ENCODE measurements around the gene OSBP.
A peak's percentile ranks its signal among the peaks of the same experiment; 100 is the strongest.

OSBP gene

GRCh38 chr11:59573216-59573615 is 42.4 kb downstream of the OSBP start:
- ChIA-PET POLR2A (ENCODE audit: low non-redundant PET) (no interaction called here), CTCF (no interaction called here)
- DNase-seq (ENCODE audit: low spot score): peak; percentile 34
- H3K27ac ChIP-seq: peak overlapping the region; percentile 67
- no peak for TF ChIP-seq CTCF (conservative IDR thresholded peaks at IDR 0.05; ENCODE audit: low read depth)

DNA sequence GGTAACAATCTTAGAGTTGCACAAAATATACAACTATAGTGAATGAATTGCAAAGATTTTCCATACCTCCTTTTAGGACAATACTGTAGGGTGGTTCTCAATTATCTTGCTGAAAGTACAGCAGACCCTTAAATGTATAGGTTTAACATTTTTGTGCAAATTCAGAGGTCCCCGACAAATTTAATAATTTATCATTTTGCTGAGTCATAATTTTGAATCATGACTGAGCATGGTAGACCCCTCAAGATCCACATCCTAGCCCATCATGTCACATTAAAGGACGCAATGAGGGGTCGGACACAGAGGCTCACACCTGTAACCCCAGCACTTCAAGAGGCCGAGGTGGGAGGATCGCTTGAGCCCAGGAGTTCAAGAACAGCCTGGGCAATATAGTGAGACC is 43.5 kb downstream of the OSBP start:
- ChIA-PET CTCF (no interaction called here), POLR2A (ENCODE audit: low non-redundant PET) (no interaction called here)
- no peak for DNase-seq (ENCODE audit: low spot score)
- H3K27ac ChIP-seq: no peak overlapping the region
- no peak for TF ChIP-seq CTCF (conservative IDR thresholded peaks at IDR 0.05; ENCODE audit: low read depth)

DNA sequence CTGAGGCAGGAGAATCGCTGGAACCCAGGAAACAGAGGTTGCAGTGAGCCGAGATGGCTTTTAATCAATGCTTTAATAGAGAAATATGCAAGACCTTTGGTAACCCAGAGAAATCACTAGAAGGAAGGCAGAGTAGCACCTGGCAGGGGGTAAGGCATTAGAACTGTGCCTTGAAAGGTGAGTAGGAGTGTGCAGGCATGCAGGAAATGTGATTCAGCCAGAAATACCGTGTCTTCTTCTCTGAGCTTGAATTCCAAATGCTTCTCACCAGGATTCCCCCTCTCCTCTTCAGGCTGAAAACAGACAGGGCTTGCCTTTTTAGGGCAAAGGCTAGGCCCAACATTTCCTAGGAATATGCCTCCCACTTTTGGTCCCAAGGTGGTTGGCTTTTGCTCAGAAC is 53.3 kb downstream of the OSBP start:
- ChIA-PET POLR2A (ENCODE audit: low non-redundant PET) (no interaction called here), CTCF (interaction anchor here (0.6 kb wide), 2 partner anchors 49 to 301 kb away, joined by 3 read pairs; no protein-coding TSS in a partner anchor)
- no peak for DNase-seq (ENCODE audit: low spot score)
- H3K27ac ChIP-seq: peak overlapping the region; percentile 95
- TF ChIP-seq CTCF (conservative IDR thresholded peaks at IDR 0.05; ENCODE audit: low read depth): no peak

GRCh38 chr11:59560702-59561473 is 54.7 kb downstream of the OSBP start:
- H3K27ac ChIP-seq: peak overlapping the region; percentile 95
- ChIA-PET CTCF (no interaction called here), POLR2A (ENCODE audit: low non-redundant PET) (interaction anchor here (0.7 kb wide), 1 partner anchor 108 kb away, joined by 3 read pairs; the partner anchor contains the start of gene PATL1)
- no peak for TF ChIP-seq CTCF (conservative IDR thresholded peaks at IDR 0.05; ENCODE audit: low read depth)
- peak; percentile 86 for DNase-seq (ENCODE audit: low spot score)

DNA sequence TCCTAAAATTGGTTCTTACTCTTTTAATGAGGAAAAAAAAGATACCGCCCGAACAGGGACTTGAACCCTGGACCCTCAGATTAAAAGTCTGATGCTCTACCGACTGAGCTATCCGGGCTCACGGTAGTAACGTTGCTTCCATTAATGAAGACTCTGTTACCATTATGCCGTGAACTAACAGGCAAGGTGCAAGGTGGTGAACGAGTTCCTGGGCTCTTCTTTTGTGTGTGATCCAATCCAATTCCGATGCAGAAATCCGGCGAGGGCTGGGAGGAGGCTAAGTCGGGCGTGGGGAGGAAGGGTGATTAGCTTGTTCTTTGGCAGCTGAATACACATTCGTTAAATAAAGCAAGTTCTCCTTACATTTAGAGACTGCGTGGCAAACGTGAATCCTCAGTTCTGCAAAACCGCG is 55.3 kb downstream of the OSBP start:
- no peak for TF ChIP-seq CTCF (conservative IDR thresholded peaks at IDR 0.05; ENCODE audit: low read depth)
- CTCF ChIA-PET: no interaction called here
- H3K27ac ChIP-seq: peak overlapping the region; percentile 95
- POLR2A ChIA-PET (ENCODE audit: low non-redundant PET): interaction anchor here (0.7 kb wide), 1 partner anchor 109 kb away, joined by 3 read pairs; the partner anchor contains the start of gene PATL1
- peak; percentile 66 for DNase-seq (ENCODE audit: low spot score)

DNA sequence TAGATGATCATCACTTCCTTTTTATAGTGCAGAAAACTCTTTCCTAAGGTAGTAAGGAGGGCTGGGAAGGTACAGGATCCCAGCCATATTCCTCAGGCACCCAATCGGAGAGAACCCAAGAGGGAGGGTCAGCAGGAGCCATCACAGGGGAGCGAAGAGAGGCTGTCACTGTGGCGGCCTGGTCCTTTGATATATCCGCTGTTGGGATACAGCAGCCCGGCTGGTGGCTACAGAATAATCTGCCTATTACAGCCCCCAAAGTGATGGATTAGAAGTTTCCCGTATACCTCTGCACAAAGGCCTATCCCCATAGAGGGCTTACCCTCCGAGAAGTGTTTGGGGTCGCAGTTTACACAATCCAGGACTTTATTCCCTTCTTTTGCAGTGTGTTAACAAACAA is 55.7 kb downstream of the OSBP start:
- ChIA-PET POLR2A (ENCODE audit: low non-redundant PET) (no interaction called here), CTCF (interaction anchor here (0.7 kb wide), 1 partner anchor 49 kb away, joined by 5 read pairs; no protein-coding TSS in a partner anchor)
- peak overlapping the region; percentile 95 for H3K27ac ChIP-seq
- no peak for DNase-seq (ENCODE audit: low spot score)
- no peak for TF ChIP-seq CTCF (conservative IDR thresholded peaks at IDR 0.05; ENCODE audit: low read depth)

Measured in RWPE1 (cell line).